Tibial nerve (tissue), 3 donors: ENCODE data around the gene RAB17.

Experiments used
- CTCF ChIP-seq, 5 experiments: fragments of 200-600 bp in 3 of 5; fragments of 450-650 bp in 2 of 5; sonication (generic) in 3 of 5; IDR thresholded peaks; one replicate each; pipeline ENCODE4 v1.5.1; 2016 to 2019; ENCODE audit warnings: antibody characterized with exemption in 5 of 5, mild to moderate bottlenecking in 3 of 5, moderate library complexity in 2 of 5
- POLR2A ChIP-seq, 2 donors: fragments of 450-650 bp; IDR thresholded peaks; one replicate each; pipeline ENCODE4 v1.6.1; 2017; ENCODE audit warnings: antibody characterized with exemption in 2 of 2, mild to moderate bottlenecking in 2 of 2, moderate library complexity in 2 of 2

- TF ChIP-seq CTCF (IDR thresholded peaks at IDR 0.05) (no peak), POLR2A (IDR thresholded peaks at IDR 0.05) (no peak)
Measured at GRCh38 chr2:237633061-237633561, 42.6 kb upstream of the RAB17 start.
